ENCODE data around the gene TEKT5.
"Not testable (repeated sequence)": the region's sequence is repeated elsewhere in the genome, so short reads cannot be mapped to it uniquely, and the experiment has no call there.

TEKT5 gene

DNA sequence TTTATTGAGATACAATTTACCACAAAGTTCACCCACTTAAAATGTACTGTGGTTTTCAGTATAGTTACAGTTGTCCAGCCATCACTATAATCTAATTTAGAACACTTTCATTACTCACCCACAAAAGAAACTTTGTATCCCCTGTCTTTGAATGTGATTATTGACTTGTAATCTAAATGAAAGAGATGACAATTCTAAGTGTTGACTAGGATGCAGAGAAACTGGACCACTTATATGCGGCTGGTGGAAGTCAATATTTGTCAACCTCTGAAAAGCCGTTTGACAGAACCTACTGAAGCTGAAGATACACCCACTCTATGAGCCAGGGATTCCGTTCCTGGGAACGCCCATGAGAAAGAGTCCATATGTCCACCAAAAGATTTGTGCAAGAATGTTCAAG, 36.8 kb downstream of the TEKT5 start:
- no peak for DNase-seq

DNA sequence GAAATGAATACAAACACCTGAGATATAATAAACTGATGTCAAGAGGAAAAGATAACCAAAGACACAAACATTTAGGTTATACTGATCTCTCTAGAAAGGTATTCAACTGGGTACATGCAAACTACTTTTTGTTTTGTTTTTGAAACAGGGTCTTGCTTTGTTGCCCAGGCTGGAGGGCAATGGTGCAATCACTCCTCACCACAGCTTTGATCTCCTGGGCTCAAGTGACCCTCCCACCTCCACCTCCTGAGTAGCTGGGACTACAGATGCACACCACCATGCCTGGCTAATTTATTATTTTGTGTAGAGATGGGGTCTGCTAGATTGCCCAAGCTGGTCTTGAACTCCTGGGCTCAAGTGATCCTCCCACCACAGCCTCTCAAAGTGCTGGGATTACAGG, 38.1 kb downstream of the TEKT5 start:
- no peak for DNase-seq

DNA sequence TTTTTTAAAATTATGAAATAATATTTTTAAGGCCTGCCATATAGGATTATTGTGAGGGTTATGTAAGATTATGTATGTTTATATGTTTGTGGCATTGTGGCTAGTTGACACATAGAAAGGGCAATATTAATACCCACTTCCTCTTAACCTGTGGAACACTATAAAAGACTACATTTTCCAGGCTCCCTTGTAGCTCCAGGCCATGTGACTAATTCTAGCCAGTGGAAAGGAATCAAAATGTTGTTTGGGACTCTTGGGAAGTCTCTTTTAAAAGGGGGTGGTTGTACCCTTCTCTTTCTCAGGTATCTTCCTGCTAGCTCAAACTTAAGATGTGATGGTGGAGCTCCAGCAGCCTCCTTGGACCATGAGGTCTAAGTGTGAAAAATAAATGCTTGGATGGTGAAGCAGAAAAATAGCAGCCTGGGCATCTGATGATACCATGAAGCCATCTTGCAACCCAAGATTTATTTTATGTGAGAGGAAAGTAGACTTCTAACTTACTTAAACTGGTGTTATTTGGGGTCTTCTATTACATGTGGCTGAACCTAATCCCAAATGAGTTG, 39.2 kb downstream of the TEKT5 start:
- DNase-seq, result no peak

DNA sequence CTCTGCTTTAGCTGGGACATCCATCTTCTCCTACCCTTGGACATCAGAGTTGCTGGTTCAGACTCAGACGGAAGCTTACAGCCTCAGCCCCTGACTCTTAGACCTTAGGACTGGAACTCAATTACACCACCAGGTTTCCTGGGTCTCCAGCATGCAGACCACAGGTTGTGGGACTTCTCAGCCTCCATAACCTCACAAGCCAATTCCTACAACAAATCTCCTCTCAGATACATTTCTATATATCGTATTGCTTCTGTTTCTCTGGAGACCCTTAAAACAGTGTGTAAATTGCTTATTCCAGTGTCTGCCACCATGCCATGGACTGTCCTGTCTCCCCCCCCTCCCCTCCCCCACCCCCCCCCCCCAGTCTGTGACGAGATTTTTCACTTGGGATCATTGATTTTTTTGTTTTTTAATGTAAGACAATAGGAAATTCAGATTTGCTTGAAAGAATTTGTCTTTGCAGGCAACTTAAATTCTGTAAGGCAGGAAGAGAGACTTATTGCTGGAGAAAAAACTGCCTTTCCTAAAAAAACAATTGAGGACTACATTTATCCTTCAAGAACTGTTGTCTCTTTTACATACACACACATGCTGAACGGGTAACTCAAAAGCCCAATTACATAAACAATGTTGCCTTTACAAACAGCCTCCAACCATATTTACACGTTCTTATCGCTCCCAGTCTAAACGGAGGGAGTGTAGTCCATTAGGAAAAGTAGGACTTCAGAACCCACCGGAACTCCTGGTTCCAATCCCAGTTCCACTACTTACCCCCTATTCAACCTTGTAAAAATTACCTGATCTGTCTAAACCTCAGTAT, 39.9 kb downstream of the TEKT5 start:
- DNase-seq, result no peak

DNA sequence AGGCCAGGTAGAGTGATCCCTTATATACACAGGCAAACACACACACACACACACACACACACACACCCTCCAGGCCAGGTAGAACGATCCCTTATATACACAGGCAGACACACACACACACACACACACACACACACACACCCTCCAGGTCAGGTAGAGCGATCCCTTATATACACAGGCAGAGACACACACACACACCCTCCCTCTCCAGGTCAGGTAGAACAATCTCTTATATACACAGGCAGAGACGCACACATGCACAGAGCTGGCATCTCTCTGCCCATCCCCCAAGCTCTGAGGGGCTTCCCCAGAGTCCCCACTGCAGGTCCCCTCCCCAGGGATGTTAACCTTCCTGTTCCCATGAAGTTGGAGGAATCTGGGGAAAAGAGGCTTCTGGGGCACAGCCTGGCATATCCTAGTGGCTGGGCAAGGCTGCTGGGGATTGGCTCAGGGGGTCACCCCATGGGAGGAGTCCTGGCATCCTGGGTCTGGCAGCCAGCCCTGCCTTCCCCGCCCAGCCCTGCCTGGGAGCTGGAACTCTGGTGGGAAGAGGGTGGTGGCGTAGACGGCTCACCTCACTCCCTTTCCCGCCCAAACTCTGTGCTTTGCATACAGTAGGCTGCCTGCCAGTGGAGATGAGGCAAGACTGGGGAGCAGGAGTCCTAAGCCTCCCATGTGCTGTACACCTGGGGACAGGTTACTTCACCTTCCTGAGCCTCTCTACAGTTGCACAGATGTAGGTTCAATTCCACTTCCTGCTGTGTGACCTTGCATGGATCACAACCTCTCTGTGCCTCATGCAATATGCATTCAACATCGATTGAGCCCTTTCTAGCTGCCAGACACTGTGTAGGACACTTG, 41.8 kb downstream of the TEKT5 start:
- DNase-seq, result no peak

DNA sequence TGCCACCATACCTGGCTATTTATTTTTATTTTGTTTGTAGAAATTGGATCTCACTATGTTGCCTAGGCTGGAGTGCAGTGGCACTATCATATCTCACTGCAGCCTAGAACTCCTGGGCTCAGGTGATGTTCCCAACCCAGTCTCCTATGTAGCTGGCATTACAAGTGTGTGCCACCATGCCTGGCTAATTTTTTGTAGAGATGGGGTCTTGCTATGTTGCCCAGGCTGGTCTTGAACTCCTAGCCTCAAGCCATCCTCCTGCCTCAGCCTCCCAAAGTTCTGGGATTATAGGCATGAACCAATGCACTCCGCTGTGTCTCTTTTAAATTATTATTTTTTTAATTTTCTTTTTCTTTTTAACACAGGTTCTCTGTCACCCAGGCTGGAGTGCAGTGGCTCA, 45.6 kb downstream of the TEKT5 start:
- DNase-seq, result not testable (repeated sequence)

DNA sequence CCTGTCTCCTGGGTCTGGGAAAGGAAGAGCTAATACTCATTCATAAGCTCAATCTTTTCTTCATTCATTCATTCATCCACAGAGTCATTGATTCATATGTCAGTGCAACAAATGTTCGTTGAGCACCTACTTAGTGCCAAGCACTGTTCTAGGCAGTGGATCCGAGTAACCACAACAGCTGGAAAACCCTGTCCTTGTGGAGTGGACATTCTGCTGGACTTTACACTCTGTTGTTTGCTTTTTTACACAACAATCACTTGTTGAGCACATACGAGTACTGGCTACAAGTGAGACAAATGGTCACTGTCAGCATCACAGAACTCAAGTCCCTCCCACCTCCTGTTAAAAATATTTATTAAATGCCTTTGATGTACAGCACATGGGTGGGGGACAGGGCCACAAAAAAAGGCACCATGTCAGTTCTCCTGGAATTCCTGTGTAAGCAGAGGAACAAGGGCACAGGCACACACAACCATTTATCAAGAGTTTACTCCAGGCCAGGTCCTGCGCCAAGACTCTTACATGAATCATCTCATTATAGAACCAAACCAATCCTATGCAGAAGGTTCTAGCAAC, 46.9 kb downstream of the TEKT5 start:
- no peak for DNase-seq

DNA sequence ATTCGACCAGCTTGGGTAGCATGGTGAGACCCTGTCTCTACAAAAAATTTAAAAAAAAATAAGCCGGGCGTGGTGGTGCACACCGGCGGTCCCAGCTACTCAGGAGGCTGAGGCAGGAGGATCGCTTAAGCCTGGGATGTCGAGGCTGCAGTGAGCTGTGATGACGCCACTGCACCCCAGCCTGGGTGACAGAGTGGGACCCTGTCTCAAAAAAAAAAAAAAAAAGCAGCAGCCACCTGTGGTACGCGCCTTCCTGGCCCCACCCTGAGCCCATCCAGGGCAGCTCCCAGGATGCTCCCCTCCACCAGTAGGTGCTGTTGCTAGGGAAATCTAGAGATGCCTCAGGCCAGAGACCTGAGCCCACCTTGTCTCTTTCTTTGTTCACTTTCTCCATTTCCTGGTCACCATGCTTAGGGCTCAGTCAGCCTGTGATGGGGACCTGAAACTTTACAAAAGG, 47.4 kb downstream of the TEKT5 start:
- DNase-seq, result no peak

DNA sequence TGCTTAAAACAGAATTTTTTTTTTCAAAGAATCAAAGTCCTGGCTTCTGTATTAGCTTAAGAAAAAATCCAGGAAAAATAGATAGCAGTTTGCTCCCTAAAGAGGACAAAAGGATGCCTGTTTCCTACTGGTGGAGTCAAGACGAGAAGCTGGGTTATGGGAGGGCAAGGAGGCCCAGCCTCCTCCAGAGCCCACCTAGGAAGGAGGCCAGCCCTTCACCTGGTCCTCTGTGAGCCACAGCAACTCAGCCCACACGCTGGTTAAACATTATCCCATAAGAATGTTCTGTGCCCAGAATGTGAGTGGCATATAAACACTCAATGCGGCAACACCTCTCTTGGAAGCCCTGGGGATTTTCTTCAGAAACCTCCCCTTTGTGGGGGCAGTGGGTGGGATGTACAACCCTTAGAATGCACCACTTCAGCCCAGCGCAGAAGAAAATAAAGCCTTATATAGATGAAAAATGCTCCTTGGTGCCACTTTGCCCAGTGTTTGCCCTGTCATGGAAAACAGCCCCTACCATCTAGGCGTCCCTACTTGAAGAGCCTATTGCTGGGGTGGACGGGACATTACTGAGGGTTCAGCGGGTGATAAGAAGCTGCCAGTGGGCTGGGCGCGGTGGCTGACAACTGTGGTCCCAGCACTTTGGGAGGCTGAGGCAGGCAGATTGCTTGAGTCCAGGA, 48.0 kb downstream of the TEKT5 start:
- DNase-seq, result no peak

DNA sequence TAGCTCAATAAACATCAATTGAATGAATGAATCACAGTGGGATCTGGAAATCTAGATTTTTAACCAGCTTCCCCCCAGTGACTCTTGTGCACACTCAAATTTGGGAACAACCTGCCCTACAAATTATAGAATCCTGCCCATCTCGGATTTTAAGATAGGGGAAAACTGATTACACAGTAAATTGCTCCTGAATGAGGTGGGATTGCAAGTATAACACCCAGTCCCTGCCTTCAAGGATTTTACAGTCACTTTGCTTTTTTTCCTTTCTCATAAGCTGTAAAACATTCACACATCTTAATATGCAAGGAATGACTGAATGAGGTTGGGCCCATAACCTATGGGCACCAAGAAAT, 48.5 kb downstream of the TEKT5 start:
- no peak for DNase-seq

DNA sequence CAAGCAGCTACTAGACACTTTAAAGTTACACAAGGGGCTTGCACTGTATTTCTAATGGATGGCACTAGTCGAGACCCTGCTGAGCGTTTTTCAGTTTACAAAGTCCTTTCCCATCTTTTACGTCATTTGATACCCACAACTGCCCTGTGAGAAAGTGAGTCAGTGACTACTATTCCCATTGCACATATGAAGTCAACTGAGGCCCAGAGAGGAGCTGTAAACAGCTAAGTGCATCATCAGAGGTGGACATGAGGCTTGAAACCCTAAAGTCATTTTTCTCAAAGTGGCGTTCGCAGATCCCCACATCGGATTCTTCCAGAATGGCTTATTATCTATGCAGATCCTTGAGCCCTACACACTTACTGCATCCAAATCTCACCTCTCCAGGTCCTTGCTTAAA, 50.6 kb downstream of the TEKT5 start:
- no peak for DNase-seq

DNA sequence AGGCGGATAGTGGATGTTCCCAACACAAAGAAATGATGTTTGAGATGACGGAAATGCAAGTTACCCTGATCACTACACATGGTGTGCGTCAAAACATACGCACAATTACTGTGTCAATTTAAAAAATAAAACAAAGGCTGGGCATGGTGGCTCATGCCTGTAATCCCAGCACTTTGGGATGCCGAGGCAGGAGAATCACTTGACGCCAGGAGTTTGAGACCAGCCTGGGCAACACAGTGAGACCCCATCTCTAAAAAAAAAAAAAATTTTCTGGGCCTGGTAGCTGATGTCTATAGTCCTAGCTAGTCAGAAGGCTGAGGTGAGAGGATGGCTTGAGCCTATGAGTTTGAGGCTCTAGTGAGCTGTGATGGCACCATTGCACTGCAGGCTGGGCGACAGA, 51.8 kb downstream of the TEKT5 start:
- DNase-seq, result no peak

DNA sequence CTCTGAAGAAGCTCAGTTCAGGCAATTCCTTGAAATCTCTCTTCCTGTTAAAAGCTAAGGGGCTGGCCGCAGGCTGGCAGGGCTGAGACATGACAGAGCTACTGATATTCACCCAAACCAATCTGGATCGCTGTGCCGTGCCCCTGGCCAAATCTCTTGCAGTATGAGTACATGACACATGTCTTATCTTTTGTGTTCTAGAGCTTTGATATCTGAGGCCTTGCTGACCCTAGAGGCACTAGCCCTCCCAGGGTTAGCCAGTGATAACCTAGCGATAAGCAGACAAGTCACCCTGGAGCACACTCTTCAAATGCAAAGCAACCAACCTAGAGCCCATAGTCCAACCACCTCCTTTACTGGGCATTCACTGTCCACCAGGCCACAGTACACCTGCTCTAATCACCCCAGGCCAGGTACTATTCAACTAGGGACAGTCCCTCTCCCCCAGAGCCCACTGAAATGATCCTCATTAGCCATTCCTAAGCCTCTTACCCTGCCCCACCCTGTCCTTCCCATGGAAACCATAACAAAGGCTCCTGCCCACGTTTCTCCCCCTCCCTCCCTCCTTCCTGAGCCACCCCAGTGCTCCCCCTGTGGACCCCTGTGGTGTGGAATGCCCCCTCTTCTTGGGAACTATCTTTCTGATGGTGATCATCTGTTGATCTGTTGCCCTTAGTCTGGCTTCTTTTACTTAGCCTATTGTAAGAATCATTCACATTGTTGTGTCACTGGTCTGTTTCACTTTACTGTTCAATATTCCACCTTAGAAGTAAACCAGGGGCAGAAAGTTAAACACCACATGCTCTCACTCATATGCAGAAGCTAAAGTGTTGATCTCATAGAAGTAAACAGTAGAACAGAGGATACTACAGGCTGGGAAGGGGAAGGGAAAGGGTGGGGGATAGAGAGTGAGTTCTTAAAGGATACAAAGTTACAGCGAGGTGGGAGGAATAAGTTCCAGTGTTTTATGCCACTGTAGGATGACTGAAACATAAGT, 52.5 kb downstream of the TEKT5 start:
- no peak for DNase-seq

DNA sequence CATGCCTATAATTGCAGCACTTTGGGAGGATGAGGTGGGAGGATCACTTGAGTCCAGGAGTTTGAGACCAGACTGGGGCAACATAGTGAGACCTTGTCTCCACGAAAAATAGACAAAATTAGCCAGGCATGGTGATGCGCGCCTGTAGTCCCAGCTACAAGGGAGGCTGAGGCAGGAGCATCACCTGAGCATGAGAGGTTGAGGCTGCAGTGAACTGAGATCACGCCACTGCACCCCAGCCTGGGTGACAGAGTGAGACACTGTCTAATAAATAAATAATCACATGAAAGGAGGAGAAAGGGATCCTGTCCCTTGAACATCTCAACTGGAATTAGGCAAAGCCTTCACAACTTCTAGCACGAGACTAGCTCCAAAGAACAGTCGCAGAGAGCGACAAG, 53.2 kb downstream of the TEKT5 start:
- no peak for DNase-seq

DNA sequence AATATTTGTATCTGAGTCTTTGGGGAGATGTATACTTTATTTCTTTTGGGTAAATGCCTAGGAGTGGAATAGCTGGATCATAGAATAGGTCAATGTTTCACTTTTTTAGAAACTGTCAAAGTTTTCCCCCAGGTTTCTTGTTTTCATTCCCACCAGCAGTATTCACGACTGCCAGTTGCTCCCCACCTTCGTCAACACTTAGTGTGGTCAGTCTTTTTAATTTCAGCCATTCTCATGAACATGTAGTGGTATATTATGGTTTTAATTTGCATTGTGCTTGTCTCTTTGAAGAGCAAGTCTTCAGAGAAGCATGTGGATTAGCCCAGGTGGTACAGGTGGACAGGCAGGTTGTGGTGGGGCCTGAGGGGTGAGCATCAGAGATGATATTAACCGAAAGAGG, 53.8 kb downstream of the TEKT5 start:
- no peak for DNase-seq

DNA sequence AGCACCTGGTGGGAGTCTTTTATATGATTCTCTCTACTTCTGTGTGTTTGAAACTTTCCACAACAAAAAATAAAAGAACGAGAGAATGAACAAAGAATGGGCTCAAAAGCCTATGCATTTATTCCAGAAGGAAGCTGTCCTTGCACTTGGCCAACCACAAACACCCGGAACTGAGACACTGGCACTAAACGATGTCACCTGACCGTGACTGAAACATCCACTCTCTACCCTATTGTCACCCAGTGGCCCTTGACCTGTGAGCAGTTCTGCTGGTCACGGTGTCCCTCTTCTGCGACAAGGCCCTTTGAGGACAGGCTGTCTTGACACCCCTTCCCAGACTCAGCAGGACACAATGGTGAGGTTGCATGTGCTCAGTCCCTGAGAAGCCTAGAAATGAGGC, 56.6 kb downstream of the TEKT5 start:
- no peak for DNase-seq

DNA sequence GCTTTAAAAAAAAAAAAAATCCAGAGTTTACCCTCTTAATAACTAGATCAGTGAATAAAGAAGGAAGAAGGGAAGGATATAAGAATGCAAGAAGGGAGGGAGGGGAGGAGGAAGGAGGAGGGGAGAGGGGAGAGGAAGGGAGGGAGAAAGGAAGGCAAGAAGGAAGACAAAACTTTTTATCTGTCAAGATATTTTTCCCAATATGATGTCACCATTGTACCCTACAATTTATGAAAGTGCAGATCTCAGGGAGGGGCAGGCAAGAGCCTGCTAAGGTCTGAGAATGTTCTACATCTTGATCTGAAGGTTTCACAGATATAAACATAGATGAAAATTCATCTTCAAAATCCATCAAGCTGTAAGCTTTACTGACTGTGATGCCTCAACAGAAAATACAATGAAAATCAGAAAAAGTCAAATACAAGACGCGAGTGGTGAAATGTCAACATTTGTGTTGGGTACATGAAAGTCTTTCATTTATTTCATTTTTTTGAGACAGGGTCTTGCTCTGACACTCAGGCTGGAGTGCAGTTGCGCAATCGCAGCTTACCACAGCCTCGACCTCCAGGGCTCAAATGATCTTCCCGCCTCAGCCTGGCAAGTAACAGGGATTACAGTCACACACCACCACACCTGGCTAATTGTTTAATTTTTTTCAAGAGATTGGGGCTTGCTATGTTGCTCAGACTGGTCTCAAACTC, 57.2 kb downstream of the TEKT5 start:
- DNase-seq, result no peak

DNA sequence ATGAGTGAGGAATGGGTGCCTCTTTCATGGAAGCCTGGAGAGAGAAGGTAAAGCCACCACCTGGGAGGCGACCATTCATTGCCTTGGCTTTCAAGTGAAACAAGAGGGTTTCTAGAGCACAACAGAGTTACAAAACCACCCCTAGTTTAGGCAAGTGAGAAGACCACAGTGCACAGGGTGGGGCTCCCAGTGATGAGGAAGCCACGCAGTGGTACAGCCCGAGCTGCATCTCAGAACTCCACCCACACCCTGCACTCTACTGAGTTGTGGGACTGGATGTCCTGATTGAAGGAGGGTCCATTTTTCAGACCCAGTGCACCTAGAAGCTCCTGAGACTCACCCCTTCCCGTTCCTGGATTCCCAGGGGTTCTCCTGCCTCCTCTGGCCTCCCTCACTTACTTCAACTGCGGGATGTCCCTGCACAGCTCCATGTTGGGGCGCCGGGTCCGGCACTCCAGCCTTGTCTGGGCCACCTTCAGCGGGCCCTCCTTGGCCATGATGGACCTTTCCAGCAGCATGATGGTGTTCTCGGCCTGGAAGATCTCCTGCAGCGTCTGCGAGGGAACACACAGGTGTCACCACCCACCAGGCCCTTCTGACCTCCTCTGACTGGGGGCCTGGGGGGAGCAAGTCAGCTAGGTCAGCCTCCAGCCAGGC, 59.2 kb downstream of the TEKT5 start:
- DNase-seq, result no peak

DNA sequence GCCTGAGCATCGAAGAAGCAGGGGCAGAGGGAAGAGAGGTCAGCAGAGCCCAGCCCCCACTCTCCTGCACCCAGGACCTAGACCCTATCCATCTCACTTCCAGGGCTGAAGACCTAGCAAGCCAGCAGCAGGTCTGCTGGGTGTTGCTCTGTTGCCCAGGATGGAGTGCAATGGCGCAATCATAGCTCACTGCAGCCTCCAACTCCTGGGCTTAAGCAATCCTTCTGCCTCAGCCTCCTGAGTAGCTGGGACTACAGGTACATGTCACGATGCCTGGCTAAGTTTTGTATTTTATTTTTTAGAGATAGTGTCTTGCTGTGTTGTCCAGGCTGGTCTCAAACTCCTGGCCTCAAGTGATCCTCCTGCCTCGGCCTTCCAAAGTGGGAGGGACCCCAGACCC, 61.3 kb downstream of the TEKT5 start:
- not testable (repeated sequence) for DNase-seq

DNA sequence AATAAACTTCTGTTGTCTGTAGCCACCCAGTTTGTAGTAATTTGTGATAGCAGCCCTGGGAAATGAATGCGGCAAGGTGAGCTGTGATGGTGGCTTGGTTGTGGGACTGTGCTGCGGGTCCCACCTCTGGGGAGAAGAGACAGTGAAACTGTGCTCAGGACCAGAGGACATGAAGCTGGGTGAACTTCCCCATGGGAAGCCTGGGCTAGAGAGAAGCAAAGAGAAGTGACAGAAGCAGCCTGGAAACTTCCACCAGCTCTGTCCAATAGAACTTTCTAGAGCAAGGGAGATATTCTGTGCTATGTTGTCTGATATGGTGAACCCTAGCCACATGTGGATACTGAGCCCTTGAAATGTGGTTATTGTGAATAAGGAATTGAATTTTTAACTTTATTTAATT, 62.8 kb downstream of the TEKT5 start:
- no peak for DNase-seq

DNA sequence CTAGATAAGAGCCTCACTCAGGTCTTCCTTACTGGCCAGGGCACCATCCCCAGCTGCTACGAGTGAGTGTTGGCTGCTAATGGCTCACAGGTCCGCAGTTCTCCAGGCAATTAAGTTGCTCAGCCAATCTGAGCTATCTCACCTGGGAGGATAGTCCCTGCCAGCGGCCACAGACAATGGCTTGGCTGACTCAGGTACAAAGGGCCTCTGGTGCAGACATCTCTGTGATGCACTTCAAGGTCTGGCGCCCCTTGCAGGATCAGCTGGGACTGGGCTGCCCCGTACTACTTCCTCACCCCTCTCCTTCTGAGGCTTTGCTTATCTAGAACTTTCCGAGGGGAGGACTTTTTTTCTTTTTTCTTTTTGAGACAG, 65.2 kb downstream of the TEKT5 start:
- DNase-seq, result no peak
